Skeletal muscle tissue (tissue), 4 donors: ENCODE results near the gene TXNIP. TPM values are rescaled to one million over a fixed set of nuclear protein-coding genes. Genes with fewer than 3 reads are reported as not detected.

Source experiments
- H3K27ac ChIP-seq: one replicate; pipeline ENCODE4 v1.7.0; 2013; ENCODE audit warnings: mild to moderate bottlenecking, low read depth, low read length, inconsistent platforms
- H3K27me3 ChIP-seq, 3 donors: one replicate each; pipeline ENCODE4 v1.7.0; 2013; ENCODE audit warnings: low read length in 3 of 3; ENCODE audit not compliant: control insufficient read depth in 3 of 3, insufficient read depth in 3 of 3
- H3K36me3 ChIP-seq, 3 donors: one replicate each; pipeline ENCODE4 v1.7.0; 2013; ENCODE audit warnings: low read length in 3 of 3; ENCODE audit not compliant: control insufficient read depth in 3 of 3, insufficient read depth in 3 of 3
- H3K4me1 ChIP-seq, 3 donors: one replicate each; pipeline ENCODE4 v1.7.0; 2013; ENCODE audit warnings: low read length in 3 of 3, mild to moderate bottlenecking in 3 of 3; ENCODE audit not compliant: control insufficient read depth in 3 of 3, insufficient read depth in 3 of 3
- H3K4me3 ChIP-seq, 3 donors: one replicate each; pipeline ENCODE4 v1.7.0; 2013; ENCODE audit warnings: low read length in 3 of 3
- H3K9ac ChIP-seq, 3 donors: one replicate each; pipeline ENCODE4 v1.7.0; 2013; ENCODE audit warnings: low read length in 3 of 3, mild to moderate bottlenecking in 3 of 3, moderate library complexity in 2 of 3, low read depth in 1 of 3
- H3K9me3 ChIP-seq, 3 donors: one replicate each; pipeline ENCODE4 v1.7.0; 2013; ENCODE audit warnings: low read length in 3 of 3; ENCODE audit not compliant: control insufficient read depth in 3 of 3
- total RNA-seq: library from RNA; depleted of rRNA; stranded (reverse); fragments of >200 nt; gene quantifications from one replicate; pipeline ENCODE4 v1.2.3, GENCODE V29; 2014
- donor health status: Osteomylitis.

The TXNIP gene
- total RNA-seq, 1 donor from 2014 or later: 536 TPM

GRCh38 chr1:145979746-145980456, 16.5 kb downstream of the TXNIP start:
- H3K9ac ChIP-seq: peak overlapping the region; percentile 60 to 73 (median 69)
- peak overlapping the region; percentile 94 for H3K27ac ChIP-seq
- H3K9me3 ChIP-seq: no peaks in the 10 kb centered on the region
- no peaks in the 10 kb centered on the region for H3K27me3 ChIP-seq
- H3K36me3 ChIP-seq: peaks cover 0 to 3% (median 2%) of the 10 kb centered on the region in 3 donors
- peaks cover 67 to 74% (median 73%) of the 10 kb centered on the region in 3 donors for H3K4me1 ChIP-seq
- H3K4me3 ChIP-seq: peak overlapping the region; percentile 24 to 52 (median 33)

GRCh38 chr1:145978854-145979745, 17.3 kb downstream of the TXNIP start:
- no peaks in the 10 kb centered on the region for H3K27me3 ChIP-seq
- H3K36me3 ChIP-seq: peaks cover 0 to 5% (median 2%) of the 10 kb centered on the region in 3 donors
- H3K9me3 ChIP-seq: no peaks in the 10 kb centered on the region
- H3K4me3 ChIP-seq: peak overlapping the region; percentile 37 to 68 (median 42)
- peak overlapping the region; percentile 94 for H3K27ac ChIP-seq
- peak overlapping the region; percentile 70 to 80 (median 74) for H3K9ac ChIP-seq
- peaks cover 60 to 67% (median 67%) of the 10 kb centered on the region in 3 donors for H3K4me1 ChIP-seq

GRCh38 chr1:145978471-145978853, 17.9 kb downstream of the TXNIP start:
- Histone ChIP-seq H3K4me3 (peak overlapping the region; percentile 37 to 68 (median 42)), H3K27me3 (no peaks in the 10 kb centered on the region), H3K9me3 (no peaks in the 10 kb centered on the region), H3K36me3 (peaks cover 0 to 5% (median 2%) of the 10 kb centered on the region in 3 donors), H3K9ac (peak overlapping the region; percentile 70 to 80 (median 74)), H3K27ac (peak overlapping the region; percentile 94), H3K4me1 (peaks cover 58 to 61% (median 61%) of the 10 kb centered on the region in 3 donors)

GRCh38 chr1:145977486-145978470, 18.6 kb downstream of the TXNIP start:
- H3K4me3 ChIP-seq: peak overlapping the region in 1 of 3 donors; percentile 68
- H3K4me1 ChIP-seq: peaks cover 54% of the 10 kb centered on the region in 3 donors
- peaks cover 0 to 5% (median 2%) of the 10 kb centered on the region in 3 donors for H3K36me3 ChIP-seq
- no peaks in the 10 kb centered on the region for H3K9me3 ChIP-seq
- H3K9ac ChIP-seq: peak overlapping the region; percentile 64 to 80 (median 74)
- no peaks in the 10 kb centered on the region for H3K27me3 ChIP-seq
- peak overlapping the region; percentile 94 for H3K27ac ChIP-seq

GRCh38 chr1:145977016-145977415, 19.4 kb downstream of the TXNIP start:
- H3K27ac ChIP-seq: no peak overlapping the region
- no peak overlapping the region for H3K4me3 ChIP-seq
- peaks cover 0 to 5% (median 2%) of the 10 kb centered on the region in 3 donors for H3K36me3 ChIP-seq
- H3K9ac ChIP-seq: no peak overlapping the region
- H3K27me3 ChIP-seq: no peaks in the 10 kb centered on the region
- peaks cover 47% of the 10 kb centered on the region in 3 donors for H3K4me1 ChIP-seq
- no peaks in the 10 kb centered on the region for H3K9me3 ChIP-seq

- Histone ChIP-seq H3K9ac (peak overlapping the region in 1 of 3 donors; percentile 43), H3K9me3 (no peaks in the 10 kb centered on the region), H3K36me3 (peaks cover 0 to 5% (median 2%) of the 10 kb centered on the region in 3 donors), H3K4me3 (no peak overlapping the region), H3K27me3 (no peaks in the 10 kb centered on the region), H3K4me1 (peaks cover 29% of the 10 kb centered on the region in 3 donors), H3K27ac (no peak overlapping the region)
Observed at GRCh38 chr1:145975216-145975615, 21.2 kb downstream of the TXNIP start.

GRCh38 chr1:145974721-145975120, 21.7 kb downstream of the TXNIP start:
- Histone ChIP-seq H3K4me3 (no peak overlapping the region), H3K27me3 (no peaks in the 10 kb centered on the region), H3K9ac (no peak overlapping the region)

GRCh38 chr1:145972580-145972979, 23.8 kb downstream of the TXNIP start:
- H3K27ac ChIP-seq: no peak overlapping the region
- H3K27me3 ChIP-seq: no peaks in the 10 kb centered on the region
- H3K4me3 ChIP-seq: no peak overlapping the region
- H3K9ac ChIP-seq: no peak overlapping the region
- no peaks in the 10 kb centered on the region for H3K9me3 ChIP-seq
- H3K4me1 ChIP-seq: peaks cover 4 to 5% (median 4%) of the 10 kb centered on the region in 3 donors
- peaks cover 0 to 5% (median 2%) of the 10 kb centered on the region in 3 donors for H3K36me3 ChIP-seq

More at GRCh38 chr1:145974721-145975120, 21.7 kb downstream of the TXNIP start:
- Histone ChIP-seq H3K4me1 (peaks cover 24% of the 10 kb centered on the region in 3 donors), H3K36me3 (peaks cover 0 to 5% (median 2%) of the 10 kb centered on the region in 3 donors), H3K27ac (no peak overlapping the region), H3K9me3 (no peaks in the 10 kb centered on the region)

- no peak overlapping the region for H3K9ac ChIP-seq
- H3K9me3 ChIP-seq: no peaks in the 10 kb centered on the region
- H3K27me3 ChIP-seq: no peaks in the 10 kb centered on the region
- H3K4me1 ChIP-seq: peaks cover 19 to 25% (median 21%) of the 10 kb centered on the region in 3 donors
- H3K36me3 ChIP-seq: no peaks in the 10 kb centered on the region
- no peak overlapping the region for H3K4me3 ChIP-seq
- no peak overlapping the region for H3K27ac ChIP-seq
Observed at GRCh38 chr1:145967288-145967687, 29.1 kb downstream of the TXNIP start.
